HCT116 (cell line): ENCODE measurements around the gene CPNE4.

Source experiments
- CTCF ChIP-seq, 3 experiments: fragments of 200-600 bp in 1 of 3; sonication (generic) in 1 of 3; IDR thresholded peaks in 2 of 3; conservative IDR thresholded peaks in 1 of 3; 2 replicates each; pipeline ENCODE4 v1.5.1; 2012 to 2017; ENCODE audit warnings: low read depth in 2 of 3, low read length in 2 of 3, antibody characterized with exemption in 1 of 3, borderline replicate concordance in 1 of 3, control low read depth in 1 of 3, mild to moderate bottlenecking in 1 of 3, mixed read lengths in 1 of 3, mixed run types in 1 of 3, moderate library complexity in 1 of 3; ENCODE audit not compliant: insufficient read depth in 1 of 3
- MAX ChIP-seq: IDR thresholded peaks from 2 replicates; pipeline ENCODE4 v1.6.1; 2012
- POLR2AphosphoS5 ChIP-seq: IDR thresholded peaks from 2 replicates; pipeline ENCODE4 v1.6.1; 2011; ENCODE audit warnings: mild to moderate bottlenecking, low read depth, low read length, moderate library complexity
- TCF7L2 ChIP-seq: IDR thresholded peaks from 2 replicates; pipeline ENCODE4 v1.7.0; 2011; ENCODE audit warnings: borderline replicate concordance, inconsistent platforms; ENCODE audit not compliant: insufficient read depth, insufficient read length; ENCODE audit errors: extremely low read depth

DNA sequence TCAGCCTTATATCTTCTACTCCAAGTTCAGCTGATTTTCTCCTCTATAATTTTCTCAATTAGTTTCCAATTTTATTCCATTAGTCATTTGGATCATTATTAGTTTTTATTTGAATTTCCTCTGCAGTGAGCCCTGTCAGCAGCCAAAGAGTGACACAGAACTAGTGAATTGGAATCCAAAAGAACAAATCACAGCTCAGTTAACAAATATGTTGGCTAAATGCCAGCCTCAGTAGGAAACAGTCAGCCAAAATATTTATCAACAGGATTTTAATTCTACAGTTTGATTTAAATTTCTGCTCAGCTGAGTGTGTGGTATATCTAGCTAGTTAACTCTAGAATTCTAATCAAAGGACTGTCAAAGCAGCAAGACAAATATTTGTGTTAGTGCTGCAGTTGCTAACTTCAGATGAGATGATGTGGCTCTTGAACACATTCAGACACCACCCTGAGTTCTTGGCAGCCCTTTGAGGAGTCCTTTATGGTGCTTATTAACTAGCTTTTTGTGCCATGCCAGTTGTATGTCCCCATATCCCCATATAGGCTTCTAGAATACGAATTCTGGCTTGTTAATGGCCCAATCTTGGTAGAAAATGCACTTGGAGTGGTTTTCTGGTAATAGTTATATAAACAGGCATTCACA lies 194.5 kb downstream of the CPNE4 start:
- no peak for TF ChIP-seq CTCF (IDR thresholded peaks at IDR 0.05 in 2 of 3, conservative IDR thresholded peaks at IDR 0.05 in 1 of 3; ENCODE audit: borderline replicate concordance in 1 of 3, insufficient read depth in 1 of 3, low read depth in 2 of 3, low read length in 2 of 3)
- no peak for TF ChIP-seq TCF7L2
- no peak for TF ChIP-seq MAX
- TF ChIP-seq POLR2AphosphoS5 = no peak
